HL-60/S4 treated with retinoic acid at 250 ng/mL for 4 days and 3 days (cell line): ENCODE data around the gene MRPS22.

ENCODE experiments used
- in situ Hi-C: fragments of 300-500 bp; cut with MboI; formaldehyde crosslinking; loops from 2 replicates; pipeline ENCODE4 v1.7.0; 2022; ENCODE audit warnings: low sequenced_read_pairs

MRPS22 gene

GRCh38 chr3:139343895-139344856 lies at the start of gene MRPS22:
MRPS22 (plus strand) TSS chr3:139344020; CDS start chr3:139344027, 7 bp downstream.
- in situ Hi-C loops = no loop called here

- in situ Hi-C loops = no loop called here
These were observed 48.8 kb upstream of the MRPS22 start for GRCh38 chr3:139295040-139295439.

- in situ Hi-C loops = no loop called here
These were observed 47.6 kb upstream of the MRPS22 start for GRCh38 chr3:139296141-139296718.

GRCh38 chr3:139297588-139298311 lies 46.1 kb upstream of the MRPS22 start:
- in situ Hi-C loops = no loop called here

- in situ Hi-C loops = no loop called here
These were observed 44.3 kb upstream of the MRPS22 start for GRCh38 chr3:139299261-139300132.

- in situ Hi-C loops = no loop called here
These were observed 43.4 kb upstream of the MRPS22 start for GRCh38 chr3:139300416-139300815.

GRCh38 chr3:139301183-139301582 lies 42.6 kb upstream of the MRPS22 start:
- in situ Hi-C loops = no loop called here

- in situ Hi-C loops = no loop called here
These were observed 42.2 kb upstream of the MRPS22 start for GRCh38 chr3:139301654-139302053.

- in situ Hi-C loops = no loop called here
These were observed 41.6 kb upstream of the MRPS22 start for GRCh38 chr3:139302084-139302800.

- in situ Hi-C loops = no loop called here
These were observed 41.1 kb upstream of the MRPS22 start for GRCh38 chr3:139302801-139303113.

- in situ Hi-C loops = no loop called here
These were observed 40.6 kb upstream of the MRPS22 start for GRCh38 chr3:139303216-139303615.

GRCh38 chr3:139304383-139304782 lies 39.4 kb upstream of the MRPS22 start:
- in situ Hi-C loops = no loop called here

- in situ Hi-C loops = no loop called here
These were observed 37.7 kb upstream of the MRPS22 start for GRCh38 chr3:139306078-139306477.

- in situ Hi-C loops = no loop called here
These were observed 36.7 kb upstream of the MRPS22 start for GRCh38 chr3:139307072-139307491.

GRCh38 chr3:139307601-139308555 lies 35.9 kb upstream of the MRPS22 start:
- in situ Hi-C loops = no loop called here

- in situ Hi-C loops = no loop called here
These were observed 35.3 kb upstream of the MRPS22 start for GRCh38 chr3:139308560-139308959.

- in situ Hi-C loops = no loop called here
These were observed 34.7 kb upstream of the MRPS22 start for GRCh38 chr3:139309061-139309591.

- in situ Hi-C loops = no loop called here
These were observed 33.9 kb upstream of the MRPS22 start for GRCh38 chr3:139309880-139310279.

- in situ Hi-C loops = no loop called here
These were observed 33.3 kb upstream of the MRPS22 start for GRCh38 chr3:139310474-139310933.
